ENCODE results near the gene WWP2.
"Not testable (repeated sequence)": the region's sequence is repeated elsewhere in the genome, so short reads cannot be mapped to it uniquely, and the experiment has no call there.

Gene WWP2

GRCh38 chr16:69951017-69951671, 189.0 kb downstream of the WWP2 start, which contains the start of gene CLEC18A:
Gene CLEC18A (plus strand): TSS chr16:69951334. CDS start chr16:69951367, 33 bp downstream.
- DNase-seq, result not testable (repeated sequence)

GRCh38 chr16:69951672-69952031, 189.5 kb downstream of the WWP2 start:
- not testable (repeated sequence) for DNase-seq

GRCh38 chr16:69952116-69952515, 190.0 kb downstream of the WWP2 start:
- DNase-seq, result not testable (repeated sequence)

- DNase-seq, result not testable (repeated sequence)
Measured at GRCh38 chr16:69952572-69953355, 190.6 kb downstream of the WWP2 start.

GRCh38 chr16:69954241-69954640, 192.1 kb downstream of the WWP2 start:
- not testable (repeated sequence) for DNase-seq

- DNase-seq, result not testable (repeated sequence)
Measured at GRCh38 chr16:69963312-69963711, 201.2 kb downstream of the WWP2 start.

GRCh38 chr16:69964960-69965660, 203.0 kb downstream of the WWP2 start:
- not testable (repeated sequence) for DNase-seq

- not testable (repeated sequence) for DNase-seq
Measured at GRCh38 chr16:69965661-69966054, 203.5 kb downstream of the WWP2 start.

GRCh38 chr16:69967688-69968087, 205.6 kb downstream of the WWP2 start:
- not testable (repeated sequence) for DNase-seq

GRCh38 chr16:69968125-69968524, 206.0 kb downstream of the WWP2 start:
- DNase-seq, result not testable (repeated sequence)

GRCh38 chr16:69969657-69970056, 207.5 kb downstream of the WWP2 start:
- DNase-seq, result not testable (repeated sequence)

GRCh38 chr16:69972120-69972519, 210.0 kb downstream of the WWP2 start:
- DNase-seq, result not testable (repeated sequence)

- not testable (repeated sequence) for DNase-seq
Measured at GRCh38 chr16:69972935-69973334, 210.8 kb downstream of the WWP2 start.

GRCh38 chr16:69985196-69985595, 223.1 kb downstream of the WWP2 start:
- DNase-seq, result not testable (repeated sequence)

Data from fibroblast of skin of right biceps (primary cell).